Measurements from ENCODE around the gene NUP210.

DNA sequence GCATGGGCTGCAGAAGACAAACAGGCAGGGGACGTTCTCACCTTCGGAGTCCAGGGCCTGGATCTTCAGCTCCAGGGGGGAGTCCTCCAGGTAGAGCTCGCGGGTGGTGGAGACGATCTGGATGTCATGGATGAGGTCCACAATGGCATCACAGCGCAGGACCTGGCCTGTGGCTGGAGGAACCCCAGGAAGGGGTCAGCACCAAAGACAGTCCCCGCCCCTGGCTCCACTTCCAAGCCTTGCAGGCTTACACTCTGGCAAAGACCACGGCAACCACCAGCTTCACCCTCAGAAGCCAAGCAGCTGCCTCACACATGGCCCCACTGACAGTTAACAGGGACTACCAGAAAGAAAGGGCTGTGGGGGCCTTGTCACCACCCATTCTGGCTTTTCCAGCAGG lies 22.8 kb downstream of the NUP210 start:
- TF ChIP-seq CTCF (IDR thresholded peaks at IDR 0.05) = no peak
- TF ChIP-seq POLR2A (IDR thresholded peaks at IDR 0.05) = no peak

All from thyroid gland (tissue), 4 donors.